Peyer's patch (tissue), 4 donors: ENCODE data around the gene FALEC. TPM values are rescaled to one million over a fixed set of nuclear protein-coding genes. Genes with fewer than 3 reads are reported as not detected.
A peak's percentile ranks its signal among the peaks of the same experiment; 100 is the strongest.
"Not testable (repeated sequence)": the region's sequence is repeated elsewhere in the genome, so short reads cannot be mapped to it uniquely, and the experiment has no call there.

Experiments used
- DNase-seq, 3 donors: peaks; one replicate each; pipeline ENCODE4 v3.0.0-alpha.2; 2017 to 2019
- H3K27ac ChIP-seq, 4 donors: fragments of 200-600 bp; sonication (generic); one replicate each; pipeline ENCODE4 v1.5.1; 2016 to 2019
- H3K27me3 ChIP-seq, 2 donors: fragments of 200-600 bp; sonication (generic); one replicate each; pipeline ENCODE4 v1.5.1; 2019
- H3K36me3 ChIP-seq, 3 donors: fragments of 200-600 bp; sonication (generic); one replicate each; pipeline ENCODE4 v1.5.1; 2016 to 2019
- H3K4me1 ChIP-seq, 4 donors: fragments of 200-600 bp; sonication (generic); one replicate each; pipeline ENCODE4 v1.5.1; 2016 to 2019
- H3K4me3 ChIP-seq, 4 donors: fragments of 200-600 bp; sonication (generic); 1 replicate in 3 of 4; 2 replicates in 1 of 4; pipeline ENCODE4 v1.5.1; 2016 to 2019; ENCODE audit warnings: mild to moderate bottlenecking in 1 of 4
- H3K9me3 ChIP-seq, 4 donors: fragments of 200-600 bp; sonication (generic); one replicate each; pipeline ENCODE4 v1.5.1; 2016 to 2019; ENCODE audit warnings: mild to moderate bottlenecking in 1 of 4
- POLR2A ChIP-seq, 2 donors: fragments of 450-650 bp; IDR thresholded peaks; one replicate each; pipeline ENCODE4 v1.5.1; 2017; ENCODE audit warnings: antibody characterized with exemption in 2 of 2, mild to moderate bottlenecking in 2 of 2, moderate library complexity in 2 of 2
- total RNA-seq, 4 donors: library from RNA; depleted of rRNA; stranded (reverse); fragments of >200 nt; gene quantifications; one replicate each; pipeline ENCODE4 v1.1.0, GENCODE V29; 2016
- TF ChIP-seq, protein P1 (sequence below), 6 experiments: fragments of 450-650 bp in 4 of 6; fragments of 200-600 bp in 2 of 6; sonication (generic) in 1 of 6; IDR thresholded peaks; one replicate each; pipeline ENCODE4 v1.5.1; 2017 to 2019; ENCODE audit warnings: antibody characterized with exemption in 6 of 6, mild to moderate bottlenecking in 3 of 6, moderate library complexity in 1 of 6

FALEC gene
- total RNA-seq, 4 donors from 2014 or later: not detected

DNA sequence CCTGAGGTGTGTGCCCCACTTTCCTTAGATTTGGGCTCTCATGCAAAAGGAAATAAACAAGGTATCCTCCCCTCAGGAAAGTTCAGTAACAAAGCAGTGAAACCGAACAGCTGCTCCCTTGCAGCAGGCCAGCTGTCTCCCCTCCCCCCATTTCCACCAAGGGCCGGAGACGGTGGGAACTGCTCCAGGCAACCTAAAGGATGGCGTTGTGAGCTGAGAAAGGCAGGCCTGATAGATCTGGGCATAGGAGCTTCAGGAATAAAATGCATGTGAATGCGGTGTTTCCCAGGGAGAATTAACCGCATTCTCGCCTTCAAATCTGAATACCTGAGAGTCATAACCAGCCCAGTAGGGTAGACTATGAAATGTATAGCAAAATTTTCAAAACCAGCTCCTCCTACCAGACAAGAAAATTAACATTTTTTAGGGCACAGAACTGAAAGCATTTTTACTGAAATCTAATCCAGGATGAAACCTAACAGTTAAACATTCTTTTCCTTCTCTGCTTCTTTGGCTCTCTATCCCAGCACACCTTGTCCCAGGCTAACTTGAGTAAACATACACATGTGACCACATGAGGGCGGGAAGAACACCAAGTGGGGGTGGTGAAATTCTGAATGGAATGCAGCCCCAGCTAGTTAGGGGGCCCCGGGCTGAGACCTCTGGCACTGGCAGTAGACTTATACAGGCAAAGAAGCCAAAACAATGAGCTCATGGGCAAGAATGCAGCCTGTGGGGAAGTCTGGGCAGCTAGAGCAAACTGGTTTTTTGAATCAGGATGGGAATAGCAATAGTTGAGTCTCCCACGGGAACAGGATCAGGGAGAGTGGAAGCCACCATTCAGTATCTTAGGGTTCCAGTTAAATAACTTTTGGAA is 52.4 kb downstream of the FALEC start:
- Histone ChIP-seq H3K27me3 (no peaks in the 10 kb centered on the region), H3K36me3 (peaks cover 0 to 30% (median 0%) of the 10 kb centered on the region in 3 donors), H3K27ac (peak overlapping the region; percentile 92 to 100 (median 98)), H3K9me3 (no peaks in the 10 kb centered on the region), H3K4me3 (peak overlapping the region; percentile 9 to 45 (median 26)), H3K4me1 (peaks cover 15 to 100% (median 76%) of the 10 kb centered on the region in 4 donors)
- peak; percentile 75 to 87 (median 82) for DNase-seq
- TF ChIP-seq, protein P1, sequence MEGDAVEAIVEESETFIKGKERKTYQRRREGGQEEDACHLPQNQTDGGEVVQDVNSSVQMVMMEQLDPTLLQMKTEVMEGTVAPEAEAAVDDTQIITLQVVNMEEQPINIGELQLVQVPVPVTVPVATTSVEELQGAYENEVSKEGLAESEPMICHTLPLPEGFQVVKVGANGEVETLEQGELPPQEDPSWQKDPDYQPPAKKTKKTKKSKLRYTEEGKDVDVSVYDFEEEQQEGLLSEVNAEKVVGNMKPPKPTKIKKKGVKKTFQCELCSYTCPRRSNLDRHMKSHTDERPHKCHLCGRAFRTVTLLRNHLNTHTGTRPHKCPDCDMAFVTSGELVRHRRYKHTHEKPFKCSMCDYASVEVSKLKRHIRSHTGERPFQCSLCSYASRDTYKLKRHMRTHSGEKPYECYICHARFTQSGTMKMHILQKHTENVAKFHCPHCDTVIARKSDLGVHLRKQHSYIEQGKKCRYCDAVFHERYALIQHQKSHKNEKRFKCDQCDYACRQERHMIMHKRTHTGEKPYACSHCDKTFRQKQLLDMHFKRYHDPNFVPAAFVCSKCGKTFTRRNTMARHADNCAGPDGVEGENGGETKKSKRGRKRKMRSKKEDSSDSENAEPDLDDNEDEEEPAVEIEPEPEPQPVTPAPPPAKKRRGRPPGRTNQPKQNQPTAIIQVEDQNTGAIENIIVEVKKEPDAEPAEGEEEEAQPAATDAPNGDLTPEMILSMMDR (IDR thresholded peaks at IDR 0.05): peak in 3 of 6 experiments; percentile 9 to 16 (median 10)
- TF ChIP-seq POLR2A (IDR thresholded peaks at IDR 0.05): no peak

GRCh38 chr1:150568594-150568966 is 53.0 kb downstream of the FALEC start:
- no peak for TF ChIP-seq POLR2A (IDR thresholded peaks at IDR 0.05)
- TF ChIP-seq, protein P1 (IDR thresholded peaks at IDR 0.05): no peak
- DNase-seq: no peak
- no peaks in the 10 kb centered on the region for H3K27me3 ChIP-seq
- H3K4me3 ChIP-seq: peak overlapping the region in 3 of 4 donors; percentile 20 to 45 (median 31)
- no peaks in the 10 kb centered on the region for H3K9me3 ChIP-seq
- H3K4me1 ChIP-seq: peaks cover 16 to 100% (median 78%) of the 10 kb centered on the region in 4 donors
- H3K36me3 ChIP-seq: peaks cover 0 to 37% (median 0%) of the 10 kb centered on the region in 3 donors
- peak overlapping the region; percentile 92 to 100 (median 98) for H3K27ac ChIP-seq

DNA sequence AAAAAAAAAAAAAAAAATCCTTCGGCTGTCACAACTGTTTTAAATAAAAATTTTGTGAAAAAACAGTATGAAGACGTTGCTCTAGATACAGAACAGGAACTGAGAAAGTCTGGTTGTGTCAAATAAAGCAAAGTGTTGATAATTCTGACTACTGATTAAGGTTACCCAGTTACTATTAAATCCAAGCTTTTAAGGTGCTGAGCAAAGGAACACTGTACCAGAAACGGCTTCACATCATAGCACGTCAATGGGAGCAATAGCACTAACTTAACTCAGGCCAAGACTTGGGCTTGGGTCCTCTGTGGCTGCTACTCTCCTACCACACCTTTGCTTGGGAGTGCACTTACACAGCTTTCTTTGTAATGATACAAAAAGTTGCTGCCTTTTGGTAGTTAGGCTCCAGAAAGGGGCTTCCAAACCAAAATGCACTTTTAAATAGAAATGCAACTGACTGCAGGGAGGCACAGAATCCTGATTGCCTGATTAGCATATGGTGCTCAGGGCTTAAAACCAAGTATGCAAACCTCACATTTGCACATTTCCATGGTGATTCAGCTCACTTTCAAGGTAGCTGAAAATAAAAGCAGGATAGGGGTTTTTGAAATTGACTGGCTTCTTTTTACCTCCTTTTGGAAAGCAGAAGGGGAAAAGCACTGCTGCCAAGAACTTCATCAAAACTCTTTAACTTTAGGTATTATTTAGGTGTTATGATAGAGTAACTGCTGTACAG is 57.5 kb downstream of the FALEC start:
- Histone ChIP-seq H3K9me3 (no peaks in the 10 kb centered on the region), H3K27me3 (no peaks in the 10 kb centered on the region), H3K4me3 (peak overlapping the region in 3 of 4 donors; percentile 12 to 89 (median 30)), H3K27ac (peak overlapping the region; percentile 51 to 100 (median 78)), H3K4me1 (peaks cover 3 to 77% (median 50%) of the 10 kb centered on the region in 4 donors), H3K36me3 (peaks cover 0 to 80% (median 0%) of the 10 kb centered on the region in 3 donors)
- peak in 1 of 3 donors; percentile 43 for DNase-seq
- TF ChIP-seq POLR2A (IDR thresholded peaks at IDR 0.05): no peak
- TF ChIP-seq, protein P1 (IDR thresholded peaks at IDR 0.05): no peak

DNA sequence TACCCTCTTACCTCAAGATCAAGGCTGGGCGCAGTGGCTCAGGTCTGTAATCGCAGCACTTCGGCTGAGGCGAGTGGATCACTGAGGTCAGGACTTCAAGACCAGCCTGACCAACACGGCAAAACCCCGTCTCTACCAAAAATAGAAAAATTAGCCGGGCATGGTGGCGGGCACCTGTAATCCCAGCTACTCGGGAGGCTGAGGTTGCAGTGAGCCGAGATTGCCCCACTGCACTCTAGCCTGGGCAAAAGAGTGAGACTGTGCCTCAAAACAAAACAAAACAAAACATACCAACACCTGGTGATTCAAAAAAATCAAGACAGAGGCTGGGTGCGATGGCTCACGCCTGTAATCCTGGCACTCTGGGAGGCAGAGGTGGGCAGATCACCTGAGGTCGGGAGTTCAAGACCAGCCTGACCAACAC is 58.1 kb downstream of the FALEC start:
- H3K4me3 ChIP-seq: peak overlapping the region in 3 of 4 donors; percentile 12 to 89 (median 30)
- peaks cover 0 to 84% (median 0%) of the 10 kb centered on the region in 3 donors for H3K36me3 ChIP-seq
- peak overlapping the region; percentile 45 to 100 (median 78) for H3K27ac ChIP-seq
- not testable (repeated sequence) for H3K9me3 ChIP-seq, H3K27me3 ChIP-seq
- peaks cover 3 to 71% (median 46%) of the 10 kb centered on the region in 4 donors for H3K4me1 ChIP-seq
- DNase-seq: peak in 2 of 3 donors; percentile 34 to 46

DNA sequence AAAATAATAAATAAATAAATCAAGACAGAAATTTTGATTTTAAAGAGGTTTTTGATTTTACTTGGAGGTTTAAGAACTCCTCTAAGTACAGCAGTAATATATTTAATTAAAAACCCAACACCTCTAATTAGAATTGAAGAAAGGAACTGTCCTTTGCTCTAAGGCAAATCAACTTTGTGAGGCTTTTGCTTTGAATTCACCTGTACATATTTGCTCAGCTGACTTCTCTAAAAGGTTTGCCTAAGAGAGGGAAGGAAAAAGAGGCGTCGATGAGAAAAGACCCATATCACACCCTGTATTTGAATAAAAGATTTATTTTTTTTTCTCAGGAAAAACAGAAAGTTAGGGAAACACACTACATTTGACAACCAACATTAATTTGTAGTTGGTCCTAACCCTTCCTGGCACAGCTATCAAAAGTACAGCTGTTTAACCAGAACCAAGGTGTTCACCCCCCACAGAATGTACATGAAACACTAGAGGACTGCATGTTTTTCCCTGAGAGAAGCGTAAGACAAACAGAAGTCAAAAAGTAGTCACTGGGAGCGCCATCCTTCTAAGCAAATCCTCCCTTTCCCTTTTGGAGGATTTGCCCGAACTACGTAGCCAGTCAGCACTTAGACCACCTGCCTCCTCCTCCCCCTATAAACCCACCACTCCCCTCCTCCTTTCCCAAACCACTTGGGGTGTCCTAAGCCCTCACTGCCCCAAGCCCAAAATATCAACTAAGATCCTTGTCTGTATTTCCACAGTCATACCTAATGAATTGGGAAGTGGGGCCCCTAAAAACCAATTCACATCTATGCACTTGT is 58.9 kb downstream of the FALEC start:
- H3K27me3 ChIP-seq: no peaks in the 10 kb centered on the region
- H3K36me3 ChIP-seq: peaks cover 0 to 84% (median 0%) of the 10 kb centered on the region in 3 donors
- peak in 2 of 3 donors; percentile 19 to 35 for DNase-seq
- peaks cover 3 to 63% (median 38%) of the 10 kb centered on the region in 4 donors for H3K4me1 ChIP-seq
- peak overlapping the region in 3 of 4 donors; percentile 81 to 89 (median 88) for H3K4me3 ChIP-seq
- TF ChIP-seq, protein P1 (IDR thresholded peaks at IDR 0.05): no peak
- TF ChIP-seq POLR2A (IDR thresholded peaks at IDR 0.05): no peak
- H3K27ac ChIP-seq: peak overlapping the region; percentile 55 to 100 (median 98)
- no peaks in the 10 kb centered on the region for H3K9me3 ChIP-seq
